Measurements from ENCODE around the gene TRIM47.

- TF ChIP-seq, protein P1, sequence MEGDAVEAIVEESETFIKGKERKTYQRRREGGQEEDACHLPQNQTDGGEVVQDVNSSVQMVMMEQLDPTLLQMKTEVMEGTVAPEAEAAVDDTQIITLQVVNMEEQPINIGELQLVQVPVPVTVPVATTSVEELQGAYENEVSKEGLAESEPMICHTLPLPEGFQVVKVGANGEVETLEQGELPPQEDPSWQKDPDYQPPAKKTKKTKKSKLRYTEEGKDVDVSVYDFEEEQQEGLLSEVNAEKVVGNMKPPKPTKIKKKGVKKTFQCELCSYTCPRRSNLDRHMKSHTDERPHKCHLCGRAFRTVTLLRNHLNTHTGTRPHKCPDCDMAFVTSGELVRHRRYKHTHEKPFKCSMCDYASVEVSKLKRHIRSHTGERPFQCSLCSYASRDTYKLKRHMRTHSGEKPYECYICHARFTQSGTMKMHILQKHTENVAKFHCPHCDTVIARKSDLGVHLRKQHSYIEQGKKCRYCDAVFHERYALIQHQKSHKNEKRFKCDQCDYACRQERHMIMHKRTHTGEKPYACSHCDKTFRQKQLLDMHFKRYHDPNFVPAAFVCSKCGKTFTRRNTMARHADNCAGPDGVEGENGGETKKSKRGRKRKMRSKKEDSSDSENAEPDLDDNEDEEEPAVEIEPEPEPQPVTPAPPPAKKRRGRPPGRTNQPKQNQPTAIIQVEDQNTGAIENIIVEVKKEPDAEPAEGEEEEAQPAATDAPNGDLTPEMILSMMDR (IDR thresholded peaks at IDR 0.05; ENCODE audit: low read length): no peak
- no peak for TF ChIP-seq EZH2 (IDR thresholded peaks at IDR 0.05; ENCODE audit: borderline replicate concordance, low read length)
Measured at GRCh38 chr17:75925912-75926311, 47.5 kb upstream of the TRIM47 start.
